SK-N-SH treated with all-trans-retinoic acid at 6 μM for 48 hours (cell line): Measurements from ENCODE around the gene FOXA1.

Source experiments
- ATAC-seq: fragments of 200-7000 bp; cut with Tn5 transposase; 3 replicates; pipeline ENCODE4 v1.9.1; 2020; ENCODE audit warnings: mild to moderate bottlenecking, moderate library complexity
- ARNTL ChIP-seq: fragments of 450-650 bp; formaldehyde crosslinking; IDR thresholded peaks from 2 replicates; pipeline ENCODE4 v1.5.0; 2020; ENCODE audit warnings: low read depth, mild to moderate bottlenecking, moderate library complexity, borderline replicate concordance
- BACH2 ChIP-seq: fragments of 250-450 bp; sonication (Bioruptor Pico); IDR thresholded peaks from 2 replicates; pipeline ENCODE4 v1.9.0; 2021; ENCODE audit warnings: mild to moderate bottlenecking, borderline replicate concordance
- CSDC2 ChIP-seq: fragments of 250-450 bp; sonication (Bioruptor Pico); IDR thresholded peaks from 2 replicates; pipeline ENCODE4 v1.5.0; 2020; ENCODE audit warnings: mild to moderate bottlenecking, moderate library complexity
- GLIS3 ChIP-seq: fragments of 250-450 bp; sonication (Bioruptor Pico); IDR thresholded peaks from 2 replicates; pipeline ENCODE4 v1.5.0; 2020; ENCODE audit warnings: mild to moderate bottlenecking, moderate library complexity
- OSR1 ChIP-seq: fragments of 250-450 bp; sonication (Bioruptor Pico); IDR thresholded peaks from 2 replicates; pipeline ENCODE4 v1.8.0; 2022; ENCODE audit warnings: moderate library complexity, mild to moderate bottlenecking, inconsistent platforms
- RARB ChIP-seq: fragments of 250-450 bp; sonication (Bioruptor Pico); IDR thresholded peaks from 2 replicates; pipeline ENCODE4 v1.8.0; 2021; ENCODE audit warnings: mild to moderate bottlenecking, moderate library complexity
- SNAI2 ChIP-seq: fragments of 250-450 bp; sonication (Bioruptor Pico); IDR thresholded peaks from 2 replicates; pipeline ENCODE4 v1.5.0; 2020; ENCODE audit warnings: mild to moderate bottlenecking, moderate library complexity
- TCF4 ChIP-seq: fragments of 250-450 bp; sonication (Bioruptor Pico); IDR thresholded peaks from 2 replicates; pipeline ENCODE4 v1.8.0; 2021; ENCODE audit warnings: mild to moderate bottlenecking, moderate library complexity, borderline replicate concordance
- TOX ChIP-seq: fragments of 250-450 bp; sonication (Bioruptor Pico); IDR thresholded peaks from 2 replicates; pipeline ENCODE4 v1.8.0; 2021; ENCODE audit warnings: mild to moderate bottlenecking, moderate library complexity, borderline replicate concordance
- ZFP3 ChIP-seq: fragments of 250-450 bp; sonication (Bioruptor Pico); IDR thresholded peaks from 2 replicates; pipeline ENCODE4 v1.5.0; 2020; ENCODE audit warnings: mild to moderate bottlenecking, moderate library complexity
- ZFP30 ChIP-seq: fragments of 450-650 bp; formaldehyde crosslinking; IDR thresholded peaks from 2 replicates; pipeline ENCODE4 v1.5.0; 2022; ENCODE audit warnings: mild to moderate bottlenecking, moderate library complexity
- ZNF565 ChIP-seq: fragments of 450-650 bp; formaldehyde crosslinking; conservative IDR thresholded peaks from 2 replicates; pipeline ENCODE4 v1.5.0; 2020; ENCODE audit warnings: low read depth, mild to moderate bottlenecking, moderate library complexity
- ZNF70 ChIP-seq: fragments of 450-650 bp; formaldehyde crosslinking; IDR thresholded peaks from 2 replicates; pipeline ENCODE4 v1.5.0; 2020; ENCODE audit warnings: mild to moderate bottlenecking, moderate library complexity
- ZNF8 ChIP-seq: fragments of 450-650 bp; formaldehyde crosslinking; IDR thresholded peaks from 2 replicates; pipeline ENCODE4 v1.5.0; 2020; ENCODE audit warnings: mild to moderate bottlenecking, moderate library complexity
- TF ChIP-seq, protein P1 (sequence below): fragments of 250-450 bp; sonication (Bioruptor Pico); IDR thresholded peaks from 2 replicates; pipeline ENCODE4 v1.8.0; 2020; ENCODE audit warnings: mild to moderate bottlenecking, moderate library complexity, borderline replicate concordance
- TF ChIP-seq, protein P2 (sequence below): fragments of 250-450 bp; sonication (Bioruptor Pico); IDR thresholded peaks from 2 replicates; pipeline ENCODE4 v1.5.0; 2020; ENCODE audit warnings: mild to moderate bottlenecking, moderate library complexity
- TF ChIP-seq, protein P3 (sequence below): fragments of 250-450 bp; sonication (Bioruptor Pico); IDR thresholded peaks from 2 replicates; pipeline ENCODE4 v1.5.1; 2021; ENCODE audit warnings: mild to moderate bottlenecking, moderate library complexity
- TF ChIP-seq, protein P4 (sequence below): fragments of 250-450 bp; sonication (Bioruptor Pico); IDR thresholded peaks from 2 replicates; pipeline ENCODE4 v1.5.1; 2020; ENCODE audit warnings: low read depth, mild to moderate bottlenecking, moderate library complexity

Gene FOXA1

DNA sequence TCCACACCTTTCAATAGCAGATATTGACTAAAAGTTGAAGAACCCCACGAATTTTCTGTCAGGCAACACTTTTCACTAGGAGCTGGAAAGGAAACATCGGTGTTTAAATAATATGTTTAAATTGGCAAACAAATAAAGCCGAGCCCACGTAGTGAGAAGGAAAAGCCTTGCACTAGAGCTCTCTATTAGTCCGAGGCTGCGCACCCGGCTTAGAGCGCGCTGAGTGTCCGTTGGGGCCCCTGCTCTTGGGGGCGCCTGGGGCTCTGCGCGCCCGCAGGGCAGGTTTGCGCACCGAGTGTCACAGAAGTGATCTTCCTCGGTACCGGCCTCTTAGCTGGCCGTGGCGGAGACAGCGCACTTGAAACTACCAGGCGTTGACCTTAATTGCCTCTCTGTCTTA is 6.8 kb upstream of the FOXA1 start:
- no peak for ATAC-seq
- TF ChIP-seq ZNF8 (CRISPR knock-in tag) (no peak), TOX (CRISPR knock-in tag) (no peak), BACH2 (no peak), SNAI2 (no peak), ZNF70 (no peak), RARB (no peak), GLIS3 (CRISPR knock-in tag) (no peak), ARNTL (no peak), TCF4 (CRISPR knock-in tag) (no peak), ZFP3 (CRISPR knock-in tag) (no peak), ZFP30 (CRISPR knock-in tag) (no peak), OSR1 (CRISPR knock-in tag) (no peak)
- TF ChIP-seq, protein P1, sequence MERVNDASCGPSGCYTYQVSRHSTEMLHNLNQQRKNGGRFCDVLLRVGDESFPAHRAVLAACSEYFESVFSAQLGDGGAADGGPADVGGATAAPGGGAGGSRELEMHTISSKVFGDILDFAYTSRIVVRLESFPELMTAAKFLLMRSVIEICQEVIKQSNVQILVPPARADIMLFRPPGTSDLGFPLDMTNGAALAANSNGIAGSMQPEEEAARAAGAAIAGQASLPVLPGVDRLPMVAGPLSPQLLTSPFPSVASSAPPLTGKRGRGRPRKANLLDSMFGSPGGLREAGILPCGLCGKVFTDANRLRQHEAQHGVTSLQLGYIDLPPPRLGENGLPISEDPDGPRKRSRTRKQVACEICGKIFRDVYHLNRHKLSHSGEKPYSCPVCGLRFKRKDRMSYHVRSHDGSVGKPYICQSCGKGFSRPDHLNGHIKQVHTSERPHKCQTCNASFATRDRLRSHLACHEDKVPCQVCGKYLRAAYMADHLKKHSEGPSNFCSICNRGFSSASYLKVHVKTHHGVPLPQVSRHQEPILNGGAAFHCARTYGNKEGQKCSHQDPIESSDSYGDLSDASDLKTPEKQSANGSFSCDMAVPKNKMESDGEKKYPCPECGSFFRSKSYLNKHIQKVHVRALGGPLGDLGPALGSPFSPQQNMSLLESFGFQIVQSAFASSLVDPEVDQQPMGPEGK (CRISPR knock-in tag), result no peak
- TF ChIP-seq, protein P2, sequence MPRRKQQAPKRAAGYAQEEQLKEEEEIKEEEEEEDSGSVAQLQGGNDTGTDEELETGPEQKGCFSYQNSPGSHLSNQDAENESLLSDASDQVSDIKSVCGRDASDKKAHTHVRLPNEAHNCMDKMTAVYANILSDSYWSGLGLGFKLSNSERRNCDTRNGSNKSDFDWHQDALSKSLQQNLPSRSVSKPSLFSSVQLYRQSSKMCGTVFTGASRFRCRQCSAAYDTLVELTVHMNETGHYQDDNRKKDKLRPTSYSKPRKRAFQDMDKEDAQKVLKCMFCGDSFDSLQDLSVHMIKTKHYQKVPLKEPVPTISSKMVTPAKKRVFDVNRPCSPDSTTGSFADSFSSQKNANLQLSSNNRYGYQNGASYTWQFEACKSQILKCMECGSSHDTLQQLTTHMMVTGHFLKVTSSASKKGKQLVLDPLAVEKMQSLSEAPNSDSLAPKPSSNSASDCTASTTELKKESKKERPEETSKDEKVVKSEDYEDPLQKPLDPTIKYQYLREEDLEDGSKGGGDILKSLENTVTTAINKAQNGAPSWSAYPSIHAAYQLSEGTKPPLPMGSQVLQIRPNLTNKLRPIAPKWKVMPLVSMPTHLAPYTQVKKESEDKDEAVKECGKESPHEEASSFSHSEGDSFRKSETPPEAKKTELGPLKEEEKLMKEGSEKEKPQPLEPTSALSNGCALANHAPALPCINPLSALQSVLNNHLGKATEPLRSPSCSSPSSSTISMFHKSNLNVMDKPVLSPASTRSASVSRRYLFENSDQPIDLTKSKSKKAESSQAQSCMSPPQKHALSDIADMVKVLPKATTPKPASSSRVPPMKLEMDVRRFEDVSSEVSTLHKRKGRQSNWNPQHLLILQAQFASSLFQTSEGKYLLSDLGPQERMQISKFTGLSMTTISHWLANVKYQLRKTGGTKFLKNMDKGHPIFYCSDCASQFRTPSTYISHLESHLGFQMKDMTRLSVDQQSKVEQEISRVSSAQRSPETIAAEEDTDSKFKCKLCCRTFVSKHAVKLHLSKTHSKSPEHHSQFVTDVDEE (CRISPR knock-in tag), result no peak
- TF ChIP-seq, protein P3, sequence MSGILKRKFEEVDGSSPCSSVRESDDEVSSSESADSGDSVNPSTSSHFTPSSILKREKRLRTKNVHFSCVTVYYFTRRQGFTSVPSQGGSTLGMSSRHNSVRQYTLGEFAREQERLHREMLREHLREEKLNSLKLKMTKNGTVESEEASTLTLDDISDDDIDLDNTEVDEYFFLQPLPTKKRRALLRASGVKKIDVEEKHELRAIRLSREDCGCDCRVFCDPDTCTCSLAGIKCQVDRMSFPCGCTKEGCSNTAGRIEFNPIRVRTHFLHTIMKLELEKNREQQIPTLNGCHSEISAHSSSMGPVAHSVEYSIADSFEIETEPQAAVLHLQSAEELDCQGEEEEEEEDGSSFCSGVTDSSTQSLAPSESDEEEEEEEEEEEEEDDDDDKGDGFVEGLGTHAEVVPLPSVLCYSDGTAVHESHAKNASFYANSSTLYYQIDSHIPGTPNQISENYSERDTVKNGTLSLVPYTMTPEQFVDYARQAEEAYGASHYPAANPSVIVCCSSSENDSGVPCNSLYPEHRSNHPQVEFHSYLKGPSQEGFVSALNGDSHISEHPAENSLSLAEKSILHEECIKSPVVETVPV (CRISPR knock-in tag), result no peak
- TF ChIP-seq, protein P4, sequence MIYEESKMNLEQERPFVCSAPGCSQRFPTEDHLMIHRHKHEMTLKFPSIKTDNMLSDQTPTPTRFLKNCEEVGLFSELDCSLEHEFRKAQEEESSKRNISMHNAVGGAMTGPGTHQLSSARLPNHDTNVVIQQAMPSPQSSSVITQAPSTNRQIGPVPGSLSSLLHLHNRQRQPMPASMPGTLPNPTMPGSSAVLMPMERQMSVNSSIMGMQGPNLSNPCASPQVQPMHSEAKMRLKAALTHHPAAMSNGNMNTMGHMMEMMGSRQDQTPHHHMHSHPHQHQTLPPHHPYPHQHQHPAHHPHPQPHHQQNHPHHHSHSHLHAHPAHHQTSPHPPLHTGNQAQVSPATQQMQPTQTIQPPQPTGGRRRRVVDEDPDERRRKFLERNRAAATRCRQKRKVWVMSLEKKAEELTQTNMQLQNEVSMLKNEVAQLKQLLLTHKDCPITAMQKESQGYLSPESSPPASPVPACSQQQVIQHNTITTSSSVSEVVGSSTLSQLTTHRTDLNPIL (CRISPR knock-in tag), result no peak

DNA sequence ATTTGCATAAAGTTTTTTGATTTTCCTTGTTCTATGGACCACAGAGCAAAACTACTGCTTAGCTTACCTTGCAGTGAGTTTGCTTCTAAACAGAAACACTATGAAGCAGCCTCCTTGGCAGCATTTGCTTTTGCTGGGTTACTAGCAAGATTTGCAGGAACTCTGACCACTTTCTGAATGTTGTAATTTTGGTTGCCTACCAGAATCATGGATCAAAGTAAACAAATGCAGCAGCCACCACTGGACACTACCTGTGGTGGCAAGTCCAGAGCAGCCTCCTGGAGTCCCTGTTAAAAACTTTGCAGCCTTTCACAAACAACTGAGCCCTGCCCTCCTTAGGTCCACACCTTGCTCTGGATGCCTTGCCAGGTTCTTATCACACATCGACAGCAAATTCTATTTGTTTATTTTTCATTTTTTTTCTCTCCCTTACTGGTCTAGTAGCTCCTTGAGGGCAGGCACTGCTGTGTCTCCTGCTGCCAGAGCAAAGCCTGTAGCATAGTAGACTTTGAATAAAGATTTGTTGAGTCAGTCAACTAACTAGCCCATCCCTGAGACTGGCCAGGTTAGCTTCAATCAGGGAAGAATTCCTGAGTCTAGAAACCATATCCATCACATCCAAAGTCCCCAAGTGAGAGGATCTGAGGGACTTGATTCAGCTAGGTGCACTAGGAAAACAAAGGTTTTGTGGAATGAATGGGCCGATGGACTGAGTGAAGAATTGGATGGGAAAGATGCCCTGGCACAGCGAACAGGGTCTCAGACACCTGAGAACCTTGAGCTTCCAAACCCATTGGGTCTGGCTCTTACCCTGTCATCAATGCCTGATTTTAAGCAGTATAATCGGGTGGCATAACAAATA is 6.1 kb upstream of the FOXA1 start:
- no peak for TF ChIP-seq ARNTL
- no peak for TF ChIP-seq ZNF70
- no peak for TF ChIP-seq CSDC2 (CRISPR knock-in tag)
- no peak for TF ChIP-seq TCF4 (CRISPR knock-in tag)
- no peak for TF ChIP-seq ZFP3 (CRISPR knock-in tag)
- TF ChIP-seq, protein P2 (CRISPR knock-in tag), result no peak
- no peak for TF ChIP-seq ZNF565
- ATAC-seq, result no peak
